GM21381 (cell line): ENCODE data around the gene MBTD1.

ENCODE experiments used
- ATAC-seq: cut with Tn5 transposase; IDR thresholded peaks from one replicate; pipeline ENCODE4 v1.9.1; 2021; ENCODE audit warnings: mild to moderate bottlenecking, moderate library complexity; ENCODE audit not compliant: unreplicated experiment

MBTD1 gene

GRCh38 chr17:51152766-51153209, 107.1 kb downstream of the MBTD1 start:
- ATAC-seq = no peak

DNA sequence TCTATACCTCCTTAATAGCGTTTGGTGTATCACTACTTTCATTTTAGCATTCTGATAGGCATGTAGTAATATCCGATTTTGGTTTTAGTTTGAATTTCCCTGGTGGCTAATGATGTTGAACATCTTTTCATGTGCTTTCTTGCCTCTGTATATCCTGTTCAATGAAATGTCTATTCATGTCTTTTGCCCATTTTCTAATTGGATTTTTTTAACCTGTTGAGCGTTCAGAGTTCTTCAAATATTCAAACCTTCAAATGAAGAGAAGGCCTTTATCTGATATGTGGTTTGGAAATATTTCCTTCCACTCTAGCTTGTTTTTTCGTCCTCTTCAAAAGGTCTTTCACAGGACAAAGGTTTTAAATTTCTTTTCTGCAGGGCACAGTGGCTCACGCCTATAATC, 108.9 kb downstream of the MBTD1 start:
- no peak for ATAC-seq

DNA sequence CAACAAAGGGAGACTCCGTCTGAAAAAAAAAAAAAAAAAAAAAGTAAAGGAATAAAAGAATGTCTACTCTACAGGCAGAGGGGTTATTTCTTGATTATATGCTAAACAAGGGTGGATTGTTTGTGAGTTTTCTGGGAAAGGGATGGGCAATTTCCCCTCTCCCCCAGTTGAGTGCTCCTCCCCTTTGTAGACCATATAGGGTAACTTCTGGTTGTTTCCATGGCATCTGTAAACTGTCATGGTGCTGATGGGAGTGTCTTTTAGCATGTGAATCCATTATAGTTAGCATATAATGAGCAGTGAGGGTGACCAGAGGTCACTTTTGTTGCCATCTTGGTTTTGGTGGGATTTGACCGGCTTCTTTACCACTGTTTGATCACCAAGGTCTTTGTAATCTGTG, 110.7 kb downstream of the MBTD1 start:
- no peak for ATAC-seq

- ATAC-seq = no peak
Measured at GRCh38 chr17:51147650-51148049, 112.2 kb downstream of the MBTD1 start.

DNA sequence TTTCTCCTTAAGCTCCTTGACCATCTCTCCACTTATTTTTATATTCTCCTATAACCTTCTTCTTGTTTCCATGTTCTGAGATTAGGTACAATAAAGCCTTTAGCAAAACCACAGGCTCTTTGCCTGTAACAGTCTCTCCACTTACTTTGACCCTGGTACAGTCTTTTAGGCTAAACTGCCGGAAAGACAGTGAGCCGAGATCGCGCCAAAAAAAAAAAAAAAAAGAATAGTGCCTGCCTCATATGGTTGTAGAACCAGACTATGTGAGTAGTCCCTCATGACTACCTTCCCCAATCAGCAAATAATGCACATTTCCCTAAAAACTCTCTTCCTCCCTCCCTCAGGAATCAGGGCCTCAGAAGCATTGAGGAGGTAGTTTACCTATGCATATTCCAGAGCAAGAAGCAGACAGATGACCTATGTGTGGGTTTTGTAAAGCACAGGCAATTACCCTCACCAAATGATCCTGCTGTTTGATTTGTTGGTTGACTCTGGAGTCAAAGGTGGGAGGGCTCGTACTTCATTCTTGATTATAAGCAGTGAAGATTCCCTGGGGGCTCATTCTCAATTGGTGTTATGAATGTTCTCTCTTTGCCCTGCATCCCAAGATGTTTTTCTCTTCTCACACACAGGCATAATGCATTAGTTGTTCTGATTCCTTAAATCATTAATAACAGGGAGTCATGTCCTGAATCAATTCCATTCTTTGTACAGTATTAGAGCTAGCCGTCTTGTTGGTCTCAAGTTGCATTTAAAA, 115.4 kb downstream of the MBTD1 start:
- ATAC-seq = no peak

GRCh38 chr17:51142597-51142996, 117.3 kb downstream of the MBTD1 start:
- no peak for ATAC-seq

DNA sequence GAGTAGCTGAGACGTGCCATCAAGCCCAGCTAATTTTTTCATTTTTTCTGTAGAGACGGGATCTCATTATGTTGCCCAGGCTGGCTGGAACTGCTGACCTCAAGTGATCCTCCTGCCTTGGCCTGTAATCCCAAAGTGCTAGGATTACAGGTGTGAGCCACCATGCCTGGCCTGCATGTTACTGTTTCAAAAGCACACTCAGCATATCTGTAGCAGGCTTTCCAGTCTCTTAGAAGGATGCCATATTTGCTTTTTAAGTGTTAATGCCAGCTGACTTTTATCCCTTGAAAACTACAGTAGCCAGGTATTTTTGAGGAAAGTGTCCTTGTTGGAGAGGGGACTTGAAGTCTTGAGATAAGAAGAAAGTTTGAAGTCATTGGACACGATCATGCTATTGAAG, 123.9 kb downstream of the MBTD1 start:
- no peak for ATAC-seq

DNA sequence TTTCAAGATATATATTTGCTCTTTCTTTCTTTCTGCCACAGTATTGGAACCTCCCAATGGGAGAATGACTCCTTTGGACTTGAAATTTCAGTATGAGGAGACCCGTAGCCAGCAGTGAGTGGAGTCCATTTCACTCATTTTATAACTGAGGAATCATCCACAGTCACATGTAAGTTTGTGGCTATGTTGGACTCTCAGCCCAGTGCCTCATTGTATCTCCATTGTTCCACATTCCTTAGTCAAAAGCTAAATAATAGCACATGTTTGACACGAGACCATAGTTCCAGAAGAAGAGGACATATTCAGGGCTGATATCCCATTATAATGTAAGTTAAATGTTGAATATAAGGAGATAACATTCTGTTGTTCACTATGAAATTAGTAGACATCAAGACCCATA, 126.5 kb downstream of the MBTD1 start:
- ATAC-seq = no peak

- ATAC-seq = no peak
Measured at GRCh38 chr17:51132964-51133319, 126.9 kb downstream of the MBTD1 start.

- ATAC-seq = no peak
Measured at GRCh38 chr17:51128076-51128475, 131.8 kb downstream of the MBTD1 start.
